GM12892 (cell line): Measurements from ENCODE around the gene PSD2.

Source experiments
- POLR2A ChIP-seq: IDR thresholded peaks from 2 replicates; pipeline ENCODE4 v1.6.1; 2011; ENCODE audit warnings: low read depth, low read length, control low read depth
- POLR2AphosphoS5 ChIP-seq: IDR thresholded peaks from 2 replicates; pipeline ENCODE4 v1.6.1; 2011; ENCODE audit warnings: low read depth, low read length, control low read depth

DNA sequence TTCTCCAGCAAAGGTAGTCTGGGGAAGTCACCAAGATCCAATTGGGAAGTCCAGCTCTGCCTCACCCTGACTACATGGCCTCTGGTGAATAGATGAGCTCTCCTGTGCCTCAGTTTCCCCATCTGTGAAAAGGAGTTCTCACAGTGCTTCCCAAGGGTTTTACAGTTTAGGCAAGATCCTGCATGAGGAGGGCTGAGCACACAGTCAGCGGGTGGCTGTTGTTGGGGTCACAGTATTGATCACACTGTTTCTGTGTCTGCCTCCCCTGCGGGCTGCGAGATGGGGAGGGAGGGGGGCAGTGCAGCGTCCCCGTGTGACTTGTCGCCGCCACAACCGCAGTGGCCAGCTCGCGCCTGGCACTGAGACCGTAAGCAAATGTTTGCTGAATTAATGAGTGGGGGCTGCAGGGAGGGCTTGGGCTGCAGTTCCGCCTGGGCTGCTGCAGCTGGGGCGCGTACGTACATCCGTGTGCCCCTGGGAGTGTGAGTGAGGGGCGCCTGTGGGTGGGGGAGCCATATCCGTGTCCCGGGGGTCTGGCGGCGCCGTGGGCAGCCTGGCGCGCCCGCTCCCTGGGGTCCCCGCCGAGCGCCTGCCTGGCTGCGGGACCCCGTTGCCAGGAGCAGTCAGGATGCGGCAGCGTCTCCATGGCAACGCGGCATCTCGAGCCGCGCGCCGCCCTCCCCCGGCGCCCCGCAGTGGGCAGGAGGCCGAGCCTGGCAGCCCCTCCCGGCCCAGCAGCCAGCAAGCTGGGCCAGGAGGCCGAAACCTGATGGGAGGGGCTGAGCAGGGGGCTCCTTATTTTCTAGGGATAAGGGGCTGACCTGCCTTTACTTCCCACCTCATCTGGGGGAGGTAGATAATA is 31.4 kb upstream of the PSD2 start:
- TF ChIP-seq POLR2AphosphoS5 (no peak), POLR2A (no peak)
